HG03103 (cell line): Measurements from ENCODE around the gene SWT1.
A peak's percentile ranks its signal among the peaks of the same experiment; 100 is the strongest.
"Not testable (repeated sequence)": the region's sequence is repeated elsewhere in the genome, so short reads cannot be mapped to it uniquely, and the experiment has no call there.

Source experiments
- ATAC-seq: cut with Tn5 transposase; IDR thresholded peaks from one replicate; pipeline ENCODE4 v1.9.1; 2021; ENCODE audit warnings: low read depth; ENCODE audit not compliant: unreplicated experiment

The SWT1 gene

DNA sequence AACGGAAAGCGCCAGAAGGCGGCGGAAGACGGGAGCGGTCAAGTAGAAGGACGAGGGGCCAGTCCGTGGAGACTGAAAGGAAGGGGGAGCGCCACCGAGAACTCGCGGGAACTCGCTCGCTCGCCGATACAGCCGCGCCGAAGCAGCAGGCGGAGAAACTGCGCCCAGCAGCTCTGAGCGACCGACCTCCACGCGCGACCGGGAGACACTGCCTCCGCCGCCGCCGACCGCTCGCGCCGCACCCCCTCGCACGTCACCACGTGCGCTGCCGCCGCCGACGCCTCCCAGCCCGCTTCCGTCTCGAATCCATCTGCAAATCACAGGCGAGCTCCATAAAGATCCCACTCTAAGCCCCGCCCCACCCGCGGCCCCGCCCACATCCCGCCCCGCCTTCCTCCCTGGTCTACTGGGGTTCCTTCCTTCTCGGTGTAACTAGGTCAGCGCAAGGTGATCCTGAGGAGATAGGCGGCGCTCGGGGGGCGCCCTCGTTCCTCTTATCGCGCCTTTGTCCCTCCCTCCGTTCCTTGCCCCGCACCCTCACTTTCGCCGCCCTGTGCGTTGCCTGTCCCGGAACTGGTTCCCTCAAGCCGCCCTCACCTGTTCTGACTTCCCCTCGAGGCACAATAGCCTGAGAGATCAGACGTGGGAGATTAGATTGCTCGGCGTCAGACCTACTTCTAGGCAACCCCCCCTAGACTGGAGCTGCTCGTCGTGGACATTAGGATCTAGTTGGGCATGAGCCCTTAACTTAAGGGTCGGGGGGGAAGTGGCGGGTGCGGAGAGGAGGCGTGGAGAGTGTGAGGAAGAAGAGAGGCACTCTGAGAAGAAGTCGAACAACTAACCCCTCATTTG, 160.3 kb downstream of the SWT1 start, which contains the start of gene IVNS1ABP:
TSS of gene IVNS1ABP (minus strand) at position 210 of the 852 bp plus-strand sequence. CDS start 7,750 bp downstream, outside the sequence.
- peak; percentile 64 for ATAC-seq

DNA sequence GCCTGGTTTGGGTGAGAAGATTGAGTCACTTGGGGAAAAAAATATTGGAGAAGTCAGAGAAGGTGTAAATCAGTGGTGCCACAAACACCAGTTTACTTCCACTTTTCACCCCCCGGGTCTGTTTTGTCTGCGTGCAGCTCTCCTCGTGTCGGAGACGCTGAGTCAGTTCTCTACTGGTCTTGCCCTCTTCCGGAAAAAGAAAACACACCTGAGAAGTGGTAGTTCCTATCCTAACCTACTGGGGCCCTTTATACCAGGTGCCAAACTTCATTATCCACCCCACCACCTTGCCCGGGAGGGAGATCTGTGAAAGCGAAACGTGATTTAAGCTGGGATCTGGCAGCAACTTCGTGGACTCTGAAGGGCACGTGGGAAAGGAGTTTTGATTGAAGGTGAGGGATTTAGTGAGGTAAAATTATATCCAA, 160.9 kb downstream of the SWT1 start:
- ATAC-seq = peak; percentile 30

DNA sequence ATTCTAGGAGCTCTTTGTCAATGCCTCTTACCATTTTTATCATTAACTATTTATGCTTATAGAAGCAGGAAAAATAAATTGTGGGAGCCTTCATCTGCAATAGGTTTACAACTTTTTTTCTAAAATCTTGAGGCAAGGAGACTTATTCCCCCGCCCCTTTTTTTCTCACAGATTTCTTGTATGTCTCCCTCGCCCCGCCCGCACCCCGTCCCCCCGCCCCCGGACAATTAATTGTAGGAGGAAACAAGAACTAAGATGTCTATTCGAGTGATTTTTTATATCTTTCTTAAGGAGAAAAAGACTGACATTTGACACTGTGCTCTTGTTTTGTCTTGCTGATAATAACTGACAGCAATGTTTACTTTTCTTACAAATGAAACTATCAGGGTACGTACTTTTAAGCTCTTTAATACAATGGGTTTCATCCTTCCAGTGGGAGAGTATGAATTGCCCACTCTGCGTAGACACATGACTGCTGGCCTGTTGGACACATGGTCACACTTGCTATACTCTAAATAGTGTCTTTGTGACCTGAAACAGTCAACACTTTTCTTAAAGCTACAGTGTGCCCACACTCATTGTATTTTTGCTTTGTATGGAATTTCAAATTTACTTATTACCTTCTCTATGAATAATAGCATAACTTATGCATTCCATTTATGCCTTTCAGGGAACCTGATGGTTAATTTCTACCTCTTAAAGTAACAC, 161.6 kb downstream of the SWT1 start:
- ATAC-seq = no peak

DNA sequence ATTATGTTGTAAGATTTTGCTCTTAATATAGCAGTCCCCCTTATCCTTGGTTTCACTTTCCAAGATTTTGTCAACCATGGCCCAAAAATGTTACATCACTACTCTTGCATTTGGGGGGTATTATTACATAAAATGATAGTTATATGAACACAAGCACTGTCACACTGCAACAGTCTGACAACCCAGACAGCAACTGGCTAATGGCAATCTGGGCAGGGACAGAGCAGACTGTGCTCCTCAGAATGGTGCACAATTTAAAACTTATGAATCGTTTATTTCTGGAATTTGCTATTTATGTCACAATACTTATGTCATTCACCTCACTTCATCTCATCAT, 162.1 kb downstream of the SWT1 start:
- ATAC-seq = no peak

DNA sequence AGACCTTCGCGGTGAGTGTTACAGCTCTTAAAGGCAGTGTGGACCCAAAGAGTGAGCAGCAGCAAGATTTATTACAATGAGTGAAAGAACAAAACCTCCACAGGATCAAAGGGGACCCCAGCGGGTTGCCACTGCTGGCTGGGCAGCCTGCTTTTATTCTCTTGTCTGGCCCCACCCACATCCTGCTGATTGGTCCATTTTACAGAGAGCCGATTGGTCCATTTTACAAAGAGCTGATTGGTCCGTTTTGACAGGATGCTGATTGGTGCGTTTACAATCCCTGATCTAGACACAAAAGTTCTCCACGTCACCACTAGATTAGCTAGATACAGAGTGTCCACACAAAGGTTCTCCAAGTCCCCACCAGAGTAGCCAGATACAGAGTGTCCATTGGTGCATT, 164.1 kb downstream of the SWT1 start:
- not testable (repeated sequence) for ATAC-seq

DNA sequence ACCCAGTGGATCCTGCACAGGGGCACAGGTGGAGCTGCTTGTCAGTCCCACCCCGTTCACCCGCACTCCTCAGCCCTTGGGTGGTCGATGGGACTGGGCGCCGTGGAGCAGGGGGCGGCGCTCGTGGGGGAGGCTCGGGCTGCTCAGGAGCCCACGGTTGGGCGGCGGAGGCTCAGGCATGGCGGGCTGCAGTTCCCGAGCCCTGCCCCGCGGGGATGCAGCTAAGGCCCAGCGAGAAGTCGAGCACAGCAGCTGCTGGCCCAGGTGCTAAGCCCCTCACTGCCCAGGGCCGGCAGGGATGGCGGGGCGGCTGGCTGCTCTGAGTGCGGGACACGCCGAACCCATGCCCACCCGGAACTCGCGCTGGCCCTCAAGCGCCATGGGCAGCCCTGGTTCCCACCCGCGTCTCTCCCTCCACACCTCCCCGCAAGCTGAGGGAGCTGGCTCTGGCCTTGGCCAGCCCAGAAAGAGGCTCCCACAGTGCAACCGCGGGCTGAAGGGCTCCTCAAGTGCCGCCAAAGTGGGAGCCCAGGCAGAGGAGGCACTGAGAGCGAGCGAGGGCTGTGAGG, 164.8 kb downstream of the SWT1 start:
- ATAC-seq = not testable (repeated sequence)

DNA sequence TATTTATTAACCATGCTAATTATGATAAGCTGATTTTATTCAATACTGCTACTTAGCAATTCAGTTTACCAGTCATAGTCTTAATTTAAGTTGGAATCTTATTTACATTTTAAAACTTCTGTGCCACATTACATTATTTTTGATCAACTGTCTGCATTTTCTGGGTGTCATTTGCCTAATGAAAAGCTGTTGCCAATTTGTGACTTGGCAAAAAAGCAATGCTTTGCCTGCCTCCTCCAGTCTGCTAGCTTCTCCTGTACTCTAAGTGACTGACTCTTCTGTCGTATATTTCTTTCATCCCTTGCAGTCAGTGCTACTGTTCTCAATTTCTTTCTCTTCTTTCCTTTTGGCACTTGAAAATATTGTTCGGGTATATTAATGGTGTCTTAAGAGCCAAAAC, 165.7 kb downstream of the SWT1 start:
- no peak for ATAC-seq

- ATAC-seq = no peak
Observed at GRCh38 chr1:185324118-185324517, 167.2 kb downstream of the SWT1 start.

DNA sequence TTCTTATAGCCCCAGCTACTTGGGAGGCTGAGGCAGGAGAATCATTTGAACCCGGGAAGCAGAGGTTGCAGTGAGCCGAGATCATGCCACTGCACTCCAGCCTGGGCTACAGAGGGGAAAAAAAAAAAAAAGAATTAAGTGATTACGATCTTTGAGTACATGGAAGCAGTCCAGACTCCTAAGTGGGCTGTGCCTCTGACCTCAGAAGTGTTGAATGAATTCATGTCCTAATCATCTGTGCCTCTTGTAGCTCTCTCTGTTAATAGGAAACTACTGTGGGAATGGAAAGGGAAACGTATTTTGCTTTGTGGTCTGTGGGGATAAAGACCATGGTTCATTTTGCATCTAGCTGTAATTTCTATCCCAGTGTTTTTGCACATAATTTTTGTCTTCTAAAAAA, 168.4 kb downstream of the SWT1 start:
- no peak for ATAC-seq

DNA sequence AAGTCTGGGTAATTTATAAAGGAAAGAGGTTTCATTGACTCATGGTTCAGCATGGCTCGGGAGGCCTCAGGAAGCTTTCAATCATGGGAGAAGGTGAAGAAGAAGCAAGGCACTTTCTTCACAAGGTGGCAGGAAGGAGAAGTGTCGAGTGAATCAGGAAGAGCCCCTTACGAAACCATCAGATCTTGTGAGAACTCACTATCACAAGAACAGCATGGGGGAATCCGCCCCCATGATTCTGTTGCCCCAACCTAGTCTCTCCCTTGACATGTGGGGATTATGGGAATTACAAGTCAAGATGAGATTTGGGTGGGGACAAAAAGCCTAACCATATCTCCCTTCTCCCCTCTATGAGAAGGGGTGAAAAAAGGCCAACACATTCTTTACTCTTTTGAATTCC, 171.3 kb downstream of the SWT1 start:
- no peak for ATAC-seq

GRCh38 chr1:185334182-185334581, 177.2 kb downstream of the SWT1 start:
- ATAC-seq = no peak

GRCh38 chr1:185337246-185337645, 180.3 kb downstream of the SWT1 start:
- ATAC-seq = no peak

- ATAC-seq = peak; percentile 97
Observed at GRCh38 chr1:185338719-185339622, 182.0 kb downstream of the SWT1 start.

GRCh38 chr1:185341196-185341781, 184.3 kb downstream of the SWT1 start:
- no peak for ATAC-seq
